Measurements from ENCODE around the gene ARHGDIG.
"Not testable (repeated sequence)": the region's sequence is repeated elsewhere in the genome, so short reads cannot be mapped to it uniquely, and the experiment has no call there.

Gene ARHGDIG

DNA sequence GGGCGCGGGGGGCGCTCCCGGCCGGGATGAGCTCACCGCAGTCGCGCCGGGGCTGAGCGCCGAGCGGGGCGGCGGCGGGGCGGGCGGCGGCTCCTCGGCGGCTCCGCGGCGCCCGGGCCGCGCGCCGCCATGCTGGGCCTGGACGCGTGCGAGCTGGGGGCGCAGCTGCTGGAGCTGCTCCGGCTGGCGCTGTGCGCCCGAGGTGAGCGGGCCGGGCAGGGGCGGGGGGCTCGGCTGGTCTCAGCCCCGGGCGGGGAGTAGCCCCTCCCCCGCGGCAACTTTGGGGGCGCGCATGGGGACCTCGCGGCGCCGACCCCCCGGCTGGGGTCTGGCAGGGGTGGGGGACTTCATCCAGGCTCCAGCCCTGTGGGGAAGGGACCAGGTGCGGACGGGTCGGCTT is at the start of gene ARHGDIG:
ARHGDIG (plus strand) TSS at position 40 of the 400 bp plus-strand sequence; CDS start at position 130, 90 bp downstream.
- DNase-seq (ENCODE audit: low read depth, low spot score) = no peak

DNA sequence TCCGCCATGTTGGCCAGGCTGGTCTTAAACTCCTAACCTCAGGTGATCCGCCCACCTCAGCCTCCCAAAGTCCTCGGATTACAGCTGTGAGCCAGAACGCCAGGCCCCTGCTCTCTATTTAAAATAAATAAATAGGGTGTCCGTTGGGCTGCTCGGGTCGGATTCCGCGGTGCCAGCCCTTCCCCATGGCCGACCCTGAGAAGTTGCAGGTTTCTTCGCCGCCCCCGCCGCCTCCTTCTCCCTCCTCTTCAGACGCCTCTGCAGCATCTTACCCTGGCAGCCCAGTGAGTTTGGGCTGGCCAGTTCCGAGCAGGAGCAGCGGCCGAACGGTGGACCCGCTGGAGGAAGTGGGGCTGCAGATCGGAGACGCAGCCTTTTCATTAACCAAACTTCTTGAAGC is 49.4 kb upstream of the ARHGDIG start:
- no peak for DNase-seq (ENCODE audit: low read depth, low spot score)

DNA sequence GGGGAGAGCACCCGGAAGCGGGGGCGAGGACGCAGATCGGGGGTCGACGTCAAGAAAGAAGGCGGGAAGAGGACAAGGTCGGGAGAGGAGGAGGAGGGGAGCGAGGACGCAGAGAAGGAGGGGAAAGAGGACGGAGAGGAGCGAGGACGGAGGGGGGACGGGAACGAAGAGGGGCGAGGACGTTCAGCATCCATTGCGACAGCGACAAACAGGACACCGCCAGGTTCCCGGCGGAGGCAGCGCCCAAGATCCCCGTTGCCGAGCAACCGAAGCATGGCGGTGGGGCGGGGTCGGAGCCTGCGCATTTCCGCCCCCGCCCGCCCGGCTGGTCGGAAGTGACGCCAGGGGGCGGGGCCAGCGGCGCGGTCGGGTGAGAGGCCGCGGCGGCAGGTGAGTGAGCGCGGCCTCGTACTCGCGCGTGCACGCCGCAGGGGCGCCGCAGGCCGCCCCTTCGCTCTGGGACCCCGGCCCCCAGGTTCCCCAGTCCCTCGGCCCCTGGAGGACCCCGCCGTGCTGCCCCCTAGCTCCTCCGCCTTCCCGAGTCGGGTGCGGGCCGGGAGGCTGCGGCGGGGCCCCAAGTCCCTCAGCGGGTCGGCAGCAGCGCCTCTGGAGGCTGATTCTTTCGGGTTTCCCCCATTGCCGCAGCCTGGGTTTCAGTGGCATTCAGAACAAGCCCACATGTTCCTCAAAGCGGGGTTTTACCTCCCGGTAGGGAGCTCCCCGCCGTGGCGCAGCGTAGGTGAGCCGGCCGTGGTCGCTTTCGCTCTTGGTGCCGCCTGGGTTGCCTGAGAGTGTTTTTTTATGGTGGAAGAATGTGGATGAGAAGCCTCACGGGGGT is 45.7 kb upstream of the ARHGDIG start, which contains the start of gene FAM234A:
FAM234A (plus strand) TSS at position 354 of the 838 bp plus-strand sequence. CDS start 19,593 bp downstream, outside the sequence.
- DNase-seq (ENCODE audit: low read depth, low spot score) = peak; percentile 89

DNA sequence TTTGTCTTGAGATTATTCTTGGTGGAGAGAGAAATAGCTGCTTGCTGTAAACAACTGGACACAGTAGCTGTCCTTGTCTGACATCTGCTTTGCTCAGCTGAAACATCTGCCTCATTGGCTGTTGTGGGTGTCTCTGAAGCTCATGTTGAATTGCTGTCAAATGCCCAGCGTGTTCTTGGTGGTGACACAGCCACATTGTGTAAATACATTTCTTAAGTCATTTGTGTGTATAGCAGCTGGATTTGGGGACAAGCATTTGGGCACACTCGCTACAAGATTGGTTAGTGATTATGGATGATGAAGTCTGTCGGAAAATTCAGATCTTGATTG is 40.5 kb upstream of the ARHGDIG start:
- DNase-seq (ENCODE audit: low read depth, low spot score) = no peak

DNA sequence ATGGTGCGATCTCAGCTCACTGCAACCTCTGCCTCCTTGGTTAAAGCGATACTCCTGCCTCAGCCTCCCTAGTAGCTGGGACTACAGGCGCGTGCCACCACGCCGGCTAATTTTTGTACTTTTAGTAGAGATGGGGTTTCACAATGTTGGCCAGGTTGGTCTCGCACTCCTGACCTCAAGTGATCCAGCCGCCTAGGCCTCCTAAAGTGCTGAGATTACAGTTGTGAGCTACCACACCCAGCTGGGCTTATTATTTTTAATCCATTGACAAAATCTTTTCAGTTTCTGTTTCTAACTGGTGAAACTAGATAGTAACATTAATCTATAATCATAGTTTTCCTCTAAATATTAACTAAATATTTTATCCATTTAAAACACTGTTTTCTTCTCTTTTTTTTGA is 39.8 kb upstream of the ARHGDIG start:
- DNase-seq (ENCODE audit: low read depth, low spot score) = no peak

DNA sequence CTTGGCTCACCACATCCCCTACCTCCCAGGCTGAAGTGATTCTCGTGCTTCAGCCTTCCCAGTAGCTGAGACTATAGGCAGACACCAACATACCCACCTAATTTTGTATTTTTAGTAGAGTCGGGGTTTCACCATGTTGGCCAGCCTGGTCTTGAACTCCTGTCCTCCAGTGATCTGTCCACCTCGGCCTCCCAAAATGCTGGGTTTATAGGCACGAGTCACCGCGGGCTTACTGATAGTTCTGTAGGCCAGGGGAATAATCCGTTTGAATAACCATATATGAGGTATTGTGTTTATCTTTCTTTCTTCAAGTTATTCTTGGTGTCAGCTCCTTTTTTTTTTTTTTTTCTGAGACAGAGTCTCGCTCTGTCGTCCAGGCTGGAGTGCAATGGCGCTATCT is 38.1 kb upstream of the ARHGDIG start:
- DNase-seq (ENCODE audit: low read depth, low spot score) = no peak

DNA sequence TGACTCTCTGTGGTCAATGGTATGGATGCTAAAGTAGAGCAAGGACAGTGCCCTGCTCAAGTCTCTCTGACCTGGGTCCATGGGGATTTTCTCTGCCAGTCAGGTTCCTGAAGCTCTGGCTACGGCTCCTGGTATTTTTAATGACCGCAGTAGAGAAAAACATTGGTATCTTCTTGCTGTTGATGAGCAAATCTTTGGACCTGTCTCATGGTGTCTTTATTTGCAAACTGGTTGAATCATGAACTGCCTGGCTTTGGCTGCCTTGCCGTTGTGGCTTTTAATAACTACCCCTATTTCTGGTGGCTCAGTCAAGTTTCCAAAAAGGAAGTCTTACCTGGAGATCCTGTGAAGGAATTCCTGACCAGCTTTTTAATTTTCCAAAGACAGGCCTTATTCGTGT is 37.0 kb upstream of the ARHGDIG start:
- DNase-seq (ENCODE audit: low read depth, low spot score) = no peak

DNA sequence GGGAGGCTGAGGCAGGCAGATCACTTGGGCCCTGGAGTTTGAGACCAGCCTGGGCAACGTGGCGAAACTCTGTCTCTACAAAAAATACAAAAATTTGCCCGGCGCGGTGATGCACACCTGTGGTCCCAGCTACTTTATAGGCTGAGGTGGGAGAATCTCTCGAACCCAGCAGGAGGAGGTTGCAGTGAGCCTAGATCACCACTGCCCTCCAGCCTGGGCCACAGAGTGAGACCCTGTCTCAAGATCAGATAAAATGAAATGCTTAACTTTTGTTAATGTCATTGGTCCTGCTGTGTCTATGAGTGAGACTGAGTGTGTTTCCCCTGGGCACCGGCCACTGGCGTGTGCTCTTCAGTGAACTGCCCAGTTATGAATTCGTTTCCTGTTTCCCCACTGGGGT is 35.3 kb upstream of the ARHGDIG start:
- no peak for DNase-seq (ENCODE audit: low read depth, low spot score)

DNA sequence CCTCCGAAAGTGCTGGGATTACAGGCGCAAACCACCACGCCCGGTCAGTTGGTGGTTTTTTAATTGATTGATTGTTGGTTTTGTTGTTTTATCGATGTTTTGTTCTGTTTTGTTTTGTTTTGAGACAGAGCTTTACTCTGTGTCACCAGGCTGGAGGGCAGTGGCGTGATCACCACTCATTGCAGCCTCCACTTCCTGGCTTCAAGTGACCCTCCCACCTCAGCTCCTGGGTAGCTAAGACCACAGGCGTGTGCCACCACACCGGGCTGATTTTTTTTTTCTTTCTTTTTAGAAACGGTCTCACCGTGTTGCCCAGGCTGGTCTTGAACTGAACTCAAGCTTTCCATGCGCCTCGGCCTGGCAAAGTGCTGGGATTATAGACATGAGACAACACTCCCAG is 33.4 kb upstream of the ARHGDIG start:
- no peak for DNase-seq (ENCODE audit: low read depth, low spot score)

DNA sequence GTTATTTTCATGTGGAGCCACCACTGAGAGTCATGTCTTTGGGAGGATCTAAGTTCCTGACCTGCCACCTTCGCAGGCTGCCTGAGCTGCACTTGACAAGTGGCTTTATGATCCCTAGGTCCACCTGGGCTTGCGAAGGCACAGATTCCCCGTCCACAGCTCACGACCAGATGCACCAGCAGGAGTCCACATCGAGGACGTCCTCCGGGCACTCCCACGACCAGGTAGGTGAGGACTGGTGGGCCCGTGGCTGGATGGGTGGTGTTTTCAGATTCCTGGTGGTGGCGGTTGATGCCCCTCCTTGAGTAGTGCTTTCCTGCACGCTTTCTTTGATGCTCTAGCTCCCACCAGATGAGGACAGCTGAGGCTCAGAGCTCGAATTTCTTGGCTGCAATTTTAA is 31.0 kb upstream of the ARHGDIG start:
- no peak for DNase-seq (ENCODE audit: low read depth, low spot score)

DNA sequence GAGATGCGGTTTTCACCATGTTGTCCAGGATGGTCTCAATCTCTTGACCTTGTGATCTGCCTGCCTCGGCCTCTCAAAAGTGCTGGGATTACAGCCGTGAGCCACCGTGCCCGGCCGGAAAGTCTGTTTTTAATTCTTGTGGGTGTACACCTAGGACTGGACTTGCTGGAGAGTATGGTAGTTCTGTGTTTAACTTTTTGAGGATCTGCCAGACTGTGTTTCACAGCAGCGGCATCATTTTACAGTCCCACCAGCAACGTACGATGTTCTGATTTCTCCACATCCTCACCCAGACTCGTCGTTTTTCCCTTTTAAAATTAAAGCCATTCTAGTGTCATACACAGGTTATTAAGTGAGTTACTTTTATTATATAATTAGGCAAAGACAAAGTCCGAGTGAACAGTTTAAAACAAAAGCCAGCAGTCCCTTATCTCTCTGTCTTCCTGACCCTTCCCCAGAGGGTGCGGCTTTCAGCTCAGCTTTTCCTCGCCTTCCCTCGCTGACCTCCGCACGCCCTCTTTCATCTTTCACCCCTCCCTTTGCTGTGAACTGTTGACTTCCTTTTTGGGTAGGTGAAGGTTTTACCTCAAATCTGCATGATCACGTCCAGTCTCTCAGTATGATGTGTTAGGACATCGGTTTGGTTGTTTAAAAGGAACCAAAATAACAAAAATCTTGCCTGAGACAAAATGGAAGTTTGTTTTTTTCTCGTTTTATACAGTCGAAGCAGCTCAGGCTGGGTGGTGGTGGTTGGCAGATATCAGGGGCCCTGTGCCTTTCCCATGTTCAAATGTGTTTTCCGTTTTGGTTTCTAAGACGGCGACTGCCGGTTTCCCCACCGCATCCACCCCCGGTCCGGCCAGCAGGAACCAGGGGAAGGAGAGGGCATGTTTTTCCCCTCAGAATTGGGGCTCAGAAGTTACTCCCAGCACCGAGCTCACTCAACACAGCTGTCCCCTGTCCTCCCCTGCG is 27.7 kb upstream of the ARHGDIG start:
- DNase-seq (ENCODE audit: low read depth, low spot score) = no peak

DNA sequence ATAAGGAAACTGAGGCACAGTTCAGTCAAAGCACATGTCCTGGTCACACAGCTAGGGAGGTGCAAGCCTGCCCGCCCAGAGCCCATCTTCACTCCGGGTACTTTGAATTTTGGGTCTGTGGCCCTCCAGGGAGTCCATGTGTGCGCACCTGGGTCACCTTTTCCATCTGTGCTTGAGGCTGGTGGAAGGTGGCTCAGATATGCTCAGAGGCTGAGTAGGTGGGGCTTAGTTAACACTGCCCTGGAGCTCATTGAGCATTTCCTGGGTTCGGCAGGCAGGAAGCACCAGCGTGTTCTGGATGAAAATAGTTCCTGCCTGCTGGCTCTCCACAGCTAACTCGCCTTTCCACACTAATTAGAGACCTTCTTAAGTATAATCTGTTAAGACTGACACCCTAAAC is 26.6 kb upstream of the ARHGDIG start:
- DNase-seq (ENCODE audit: low read depth, low spot score) = no peak

DNA sequence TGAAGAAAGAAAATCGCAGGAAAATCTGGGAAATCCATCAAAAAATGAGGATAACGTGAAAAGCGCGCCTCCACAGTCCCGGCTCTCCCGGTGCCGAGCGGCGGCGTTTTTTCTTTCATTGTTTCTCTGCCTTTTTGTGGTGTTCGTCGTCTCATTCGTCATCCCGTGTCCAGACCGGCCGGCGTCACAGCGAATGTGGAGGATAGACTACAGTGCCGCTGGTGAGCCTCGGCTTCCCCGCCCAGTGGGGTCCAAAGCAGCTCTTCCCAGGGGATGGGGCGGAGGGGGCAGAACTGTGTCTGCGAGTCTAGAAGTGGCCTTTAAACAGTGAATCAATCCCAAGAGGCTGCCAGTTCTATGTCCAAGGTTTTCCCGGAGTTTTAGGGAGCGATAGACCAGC is 25.9 kb upstream of the ARHGDIG start:
- no peak for DNase-seq (ENCODE audit: low read depth, low spot score)

DNA sequence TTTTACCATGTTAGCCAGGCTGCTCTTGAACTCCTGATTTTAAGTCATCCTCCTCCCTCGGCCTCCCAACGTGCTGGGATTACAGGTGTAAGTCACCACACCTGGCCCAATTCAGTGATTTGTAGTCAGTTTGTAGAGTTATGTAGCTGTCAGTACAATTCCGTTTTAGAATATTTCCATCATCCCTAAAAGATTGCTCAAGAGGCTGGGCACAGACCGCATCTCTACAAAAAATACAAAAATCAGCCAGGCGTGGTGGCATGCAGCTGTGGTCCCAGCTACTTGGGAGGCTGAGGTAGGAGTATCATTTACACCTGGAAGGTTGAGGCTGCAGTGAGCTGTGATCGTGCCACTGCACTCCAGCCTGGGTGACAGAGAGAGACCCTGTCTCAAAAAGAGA is 25.2 kb upstream of the ARHGDIG start:
- DNase-seq (ENCODE audit: low read depth, low spot score) = no peak

DNA sequence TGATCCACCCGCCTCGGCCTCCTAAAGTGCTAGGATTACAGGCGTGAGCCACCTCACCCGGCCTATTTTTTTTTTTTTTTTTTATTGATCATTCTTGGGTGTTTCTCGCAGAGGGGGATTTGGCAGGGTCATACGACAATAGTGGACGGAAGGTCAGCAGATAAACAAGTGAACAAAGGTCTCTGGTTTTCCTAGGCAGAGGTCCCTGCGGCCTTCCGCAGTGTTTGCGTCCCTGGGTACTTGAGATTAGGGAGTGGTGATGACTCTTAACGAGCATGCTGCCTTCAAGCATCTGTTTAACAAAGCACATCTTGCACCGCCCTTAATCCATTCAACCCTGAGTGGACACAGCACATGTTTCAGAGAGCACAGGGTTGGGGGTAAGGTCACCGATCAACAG is 22.3 kb upstream of the ARHGDIG start:
- not testable (repeated sequence) for DNase-seq (ENCODE audit: low read depth, low spot score)

DNA sequence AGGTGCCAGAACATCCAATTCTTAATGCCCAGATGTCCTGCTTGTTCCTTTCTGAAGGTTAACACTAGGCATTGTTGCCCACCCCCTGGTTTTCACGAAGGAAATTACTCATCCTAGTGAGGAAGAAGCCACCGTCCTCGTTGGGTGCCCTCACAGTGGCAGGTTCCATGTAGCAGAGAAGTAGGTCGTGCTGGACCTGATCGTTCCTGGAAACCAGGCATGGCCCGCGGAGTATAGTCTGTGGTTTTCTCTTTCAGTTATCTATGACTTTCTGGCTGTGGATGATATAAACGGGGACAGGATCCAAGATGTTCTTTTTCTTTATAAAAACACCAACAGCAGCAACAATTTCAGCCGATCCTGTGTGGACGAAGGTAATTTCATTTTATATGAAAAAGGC is 21.2 kb upstream of the ARHGDIG start:
- no peak for DNase-seq (ENCODE audit: low read depth, low spot score)

DNA sequence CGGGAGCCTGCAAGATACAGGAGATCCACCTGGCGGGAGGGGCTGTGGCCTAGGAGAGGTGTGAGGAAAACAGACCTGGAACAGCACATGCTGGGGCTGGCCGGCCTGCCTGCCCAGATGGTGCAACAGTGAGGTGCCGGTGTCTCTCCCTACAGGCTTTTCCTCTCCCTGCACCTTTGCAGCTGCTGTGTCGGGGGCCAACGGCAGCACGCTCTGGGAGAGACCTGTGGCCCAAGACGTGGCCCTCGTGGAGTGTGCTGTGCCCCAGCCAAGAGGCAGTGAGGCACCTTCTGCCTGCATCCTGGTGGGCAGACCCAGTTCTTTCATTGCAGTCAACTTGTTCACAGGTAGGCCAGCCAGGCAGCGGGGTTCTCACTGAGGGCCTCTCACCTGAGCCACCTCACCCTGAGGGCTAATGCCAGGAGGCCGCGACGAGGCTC is 20.6 kb upstream of the ARHGDIG start:
- DNase-seq (ENCODE audit: low read depth, low spot score) = no peak

DNA sequence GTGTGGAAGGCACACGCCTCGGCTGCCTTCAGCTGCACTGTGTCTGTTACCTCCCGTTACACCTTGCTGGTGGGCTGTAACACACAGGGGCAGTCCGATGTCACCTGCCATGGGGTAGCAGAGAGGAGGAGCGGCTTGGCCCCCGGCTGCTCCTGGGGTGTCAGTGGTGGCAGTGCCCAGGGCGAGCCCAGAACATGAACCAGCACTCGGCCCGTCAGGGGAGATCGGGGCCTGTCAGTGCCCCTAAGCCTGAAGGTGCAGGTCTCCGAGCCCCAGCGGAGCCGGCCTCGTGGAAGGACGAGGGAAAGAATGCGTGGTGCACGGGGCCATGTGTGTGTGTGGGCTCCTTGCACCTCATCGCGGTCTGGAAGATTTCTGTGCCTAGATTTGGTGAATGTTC is 20.1 kb upstream of the ARHGDIG start:
- no peak for DNase-seq (ENCODE audit: low read depth, low spot score)

DNA sequence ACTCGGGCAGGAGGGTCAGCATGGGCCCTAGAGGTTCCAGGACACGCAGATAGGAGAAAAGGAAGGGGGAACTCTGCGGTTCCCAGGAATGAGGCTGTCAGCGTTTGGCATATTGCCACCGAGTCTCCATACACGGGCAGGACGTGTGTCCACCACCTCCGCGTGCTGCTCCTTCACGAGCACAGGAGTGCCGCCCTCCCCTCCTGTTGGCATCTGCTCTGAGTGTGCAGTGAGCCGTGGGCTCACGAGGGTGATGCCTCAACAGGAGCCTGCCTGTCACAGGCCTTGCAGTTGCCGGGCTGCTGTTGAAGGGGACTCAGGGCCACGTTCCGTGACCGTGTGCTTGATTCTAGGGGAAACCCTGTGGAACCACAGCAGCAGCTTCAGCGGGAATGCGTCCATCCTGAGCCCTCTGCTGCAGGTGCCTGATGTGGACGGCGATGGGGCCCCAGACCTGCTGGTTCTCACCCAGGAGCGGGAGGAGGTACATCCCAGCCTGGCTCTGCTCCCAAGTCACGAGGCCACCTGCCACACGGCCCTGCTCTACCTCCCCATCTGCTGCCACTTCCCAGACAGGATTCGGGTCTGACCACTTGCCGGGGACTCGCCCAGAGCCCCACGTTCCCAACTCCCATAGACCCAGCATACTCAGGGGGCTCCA is 19.2 kb upstream of the ARHGDIG start:
- no peak for DNase-seq (ENCODE audit: low read depth, low spot score)

DNA sequence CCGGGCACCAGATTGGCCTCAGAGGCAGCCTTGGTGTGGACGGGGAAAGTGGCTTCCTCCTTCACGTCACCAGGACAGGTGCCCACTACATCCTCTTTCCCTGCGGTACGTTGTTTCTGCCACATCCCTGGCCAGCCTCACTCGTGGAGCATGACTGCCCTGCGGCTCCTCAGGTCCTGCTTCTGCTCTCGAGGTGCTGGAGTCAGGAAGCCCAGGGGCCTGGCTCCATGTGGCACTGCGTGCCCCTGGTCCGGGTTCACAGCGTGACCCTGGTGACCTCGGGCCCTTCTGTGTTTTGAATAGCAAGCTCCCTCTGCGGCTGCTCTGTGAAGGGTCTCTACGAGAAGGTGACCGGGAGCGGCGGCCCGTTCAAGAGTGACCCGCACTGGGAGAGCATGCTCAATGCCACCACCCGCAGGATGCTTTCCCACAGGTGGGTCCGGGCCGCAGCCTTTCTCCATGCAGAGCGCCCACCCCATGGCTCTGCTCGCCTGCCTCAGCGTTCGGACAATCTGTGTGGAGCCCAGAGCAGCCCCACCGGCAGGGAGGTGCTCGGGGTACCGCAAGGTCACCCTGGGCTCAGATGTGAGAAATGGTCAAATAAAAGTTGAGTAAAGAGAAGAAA is 18.2 kb upstream of the ARHGDIG start:
- no peak for DNase-seq (ENCODE audit: low read depth, low spot score)

DNA sequence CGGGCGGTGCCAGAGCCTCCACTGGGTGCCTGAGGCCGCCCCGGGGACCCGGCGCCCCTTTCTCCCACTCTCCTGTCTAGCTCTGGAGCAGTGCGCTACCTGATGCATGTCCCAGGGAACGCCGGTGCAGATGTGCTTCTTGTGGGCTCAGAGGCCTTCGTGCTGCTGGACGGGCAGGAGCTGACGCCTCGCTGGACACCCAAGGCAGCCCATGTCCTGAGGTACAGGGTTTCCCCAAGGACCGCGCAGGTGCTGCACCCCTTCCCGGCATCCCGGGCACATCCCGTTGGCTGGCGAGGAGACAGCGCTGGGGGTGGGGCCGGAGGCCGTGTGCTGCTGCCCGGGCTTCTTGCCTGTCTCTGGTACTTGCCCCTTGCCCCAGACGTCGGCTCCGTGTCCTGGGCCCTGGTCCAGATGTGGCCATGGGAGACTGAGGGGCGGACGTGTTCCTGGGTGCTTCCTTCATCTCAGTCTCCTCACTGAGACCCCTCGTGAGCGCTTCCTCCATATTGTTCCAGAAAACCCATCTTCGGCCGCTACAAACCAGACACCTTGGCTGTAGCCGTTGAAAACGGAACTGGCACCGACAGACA is 17.1 kb upstream of the ARHGDIG start:
- DNase-seq (ENCODE audit: low read depth, low spot score) = no peak

Measured in activated CD4-positive, CD25-positive, alpha-beta regulatory T cell treated with anti-CD3 and anti-CD28 coated beads, Interleukin-2, amount 50 U/mL, for 16 hours (primary cell).